Neuronal stem cell (in vitro differentiated cells): Measurements from ENCODE around the gene HOXC5.
"Not testable (repeated sequence)": the region's sequence is repeated elsewhere in the genome, so short reads cannot be mapped to it uniquely, and the experiment has no call there.

Experiments
- DNase-seq: peaks from one replicate; pipeline ENCODE4 v3.0.0-alpha.2; 2013; ENCODE audit warnings: low spot score
- H2AFZ ChIP-seq: one replicate; pipeline ENCODE4 v1.6.1; 2013; ENCODE audit warnings: mild to moderate bottlenecking, low read length, inconsistent platforms
- H2AK5ac ChIP-seq: 2 replicates; pipeline ENCODE4 v1.6.1; 2013; ENCODE audit warnings: low read depth, mild to moderate bottlenecking, inconsistent platforms, low read length, moderate library complexity, mixed read lengths
- H2BK120ac ChIP-seq: 2 replicates; pipeline ENCODE4 v1.6.1; 2013; ENCODE audit warnings: low read depth, mild to moderate bottlenecking, inconsistent platforms, low read length, moderate library complexity, mixed read lengths
- H2BK12ac ChIP-seq: one replicate; pipeline ENCODE4 v1.6.1; 2013; ENCODE audit warnings: low read length, inconsistent platforms
- H2BK15ac ChIP-seq: 2 replicates; pipeline ENCODE4 v1.6.1; 2013; ENCODE audit warnings: mild to moderate bottlenecking, low read length, inconsistent platforms, mixed read lengths
- H2BK5ac ChIP-seq: one replicate; pipeline ENCODE4 v1.6.1; 2013; ENCODE audit warnings: inconsistent platforms, mild to moderate bottlenecking, low read length, moderate library complexity
- H3K14ac ChIP-seq: one replicate; pipeline ENCODE4 v1.6.1; 2013; ENCODE audit warnings: low read length, inconsistent platforms
- H3K18ac ChIP-seq: 2 replicates; pipeline ENCODE4 v1.6.1; 2013; ENCODE audit warnings: low read length, inconsistent platforms
- H3K23ac ChIP-seq: 2 replicates; pipeline ENCODE4 v1.6.1; 2013; ENCODE audit warnings: low read depth, mild to moderate bottlenecking, mixed read lengths, low read length, inconsistent platforms; ENCODE audit not compliant: poor library complexity
- H3K27ac ChIP-seq: replicated peaks from 3 replicates; pipeline ENCODE4 v1.5.1; 2013; ENCODE audit warnings: low read length, inconsistent platforms
- H3K27me3 ChIP-seq, 3 experiments: 2 replicates each; pipeline ENCODE4 v1.6.1; 2013; ENCODE audit warnings: low read length in 3 of 3, mild to moderate bottlenecking in 2 of 3, inconsistent platforms in 1 of 3, low read depth in 1 of 3, mixed read lengths in 1 of 3, moderate library complexity in 1 of 3; ENCODE audit not compliant: control insufficient read depth in 3 of 3, insufficient read depth in 3 of 3
- H3K36me3 ChIP-seq, 2 donors: replicated peaks in 1 of 2; 2 replicates each; pipeline ENCODE4 v1.6.1; 2013; ENCODE audit warnings: low read length in 2 of 2; ENCODE audit not compliant: control insufficient read depth in 2 of 2, insufficient read depth in 2 of 2
- H3K4ac ChIP-seq: 2 replicates; pipeline ENCODE4 v1.6.1; 2013; ENCODE audit warnings: inconsistent platforms, mild to moderate bottlenecking, low read length, moderate library complexity
- H3K4me1 ChIP-seq, 2 donors: 1 replicate in 1 of 2; 2 replicates in 1 of 2; pipeline ENCODE4 v1.6.1; 2013; ENCODE audit warnings: low read length in 2 of 2, low read depth in 1 of 2; ENCODE audit not compliant: control insufficient read depth in 2 of 2, insufficient read depth in 1 of 2
- H3K4me2 ChIP-seq: one replicate; pipeline ENCODE4 v1.6.1; 2013; ENCODE audit warnings: mild to moderate bottlenecking, low read length, inconsistent platforms; ENCODE audit not compliant: insufficient read depth, poor library complexity, severe bottlenecking
- H3K4me3 ChIP-seq, 2 donors: 2 replicates each; pipeline ENCODE4 v1.5.1; 2013; ENCODE audit warnings: low read length in 2 of 2, mild to moderate bottlenecking in 2 of 2, inconsistent platforms in 1 of 2, moderate library complexity in 1 of 2
- H3K79me1 ChIP-seq: one replicate; pipeline ENCODE4 v1.6.1; 2013; ENCODE audit warnings: low read depth, mild to moderate bottlenecking, inconsistent platforms, low read length, moderate library complexity
- H3K9ac ChIP-seq: one replicate; pipeline ENCODE4 v1.6.1; 2013; ENCODE audit warnings: mild to moderate bottlenecking, low read depth, low read length, inconsistent platforms; ENCODE audit not compliant: poor library complexity
- H3K9me3 ChIP-seq, 2 donors: replicated peaks in 1 of 2; 2 replicates each; pipeline versions ENCODE3 to v1.6.1; 2013; ENCODE audit warnings: low read length in 2 of 2, mild to moderate bottlenecking in 2 of 2, inconsistent platforms in 1 of 2, low read depth in 1 of 2, mixed read lengths in 1 of 2, moderate library complexity in 1 of 2; ENCODE audit not compliant: control insufficient read depth in 2 of 2, insufficient read depth in 1 of 2
- H4K8ac ChIP-seq: one replicate; pipeline ENCODE4 v1.6.1; 2013; ENCODE audit warnings: low read depth, mild to moderate bottlenecking, inconsistent platforms, low read length, moderate library complexity
- H4K91ac ChIP-seq: one replicate; pipeline ENCODE4 v1.6.1; 2013; ENCODE audit warnings: low read length, low read depth, mild to moderate bottlenecking, inconsistent platforms; ENCODE audit not compliant: poor library complexity
- WGBS, 2 donors: extraction: QIAGEN DNeasy Blood & Tissue Kit; methylation state at CpG; one replicate each; pipeline ENCODE4 v1.1.7; 2013; ENCODE audit warnings: missing lambda C conversion rate in 2 of 2, mixed read lengths in 1 of 2; ENCODE audit not compliant: insufficient read length in 2 of 2, insufficient replicate concordance in 1 of 2; ENCODE audit errors: extremely low coverage in 2 of 2; 5-methylcytosine and 5-hydroxymethylcytosine counted together

The HOXC5 gene

GRCh38 chr12:54079115-54079514 is 46.3 kb downstream of the HOXC5 start:
- H2AK5ac ChIP-seq, H3K27ac ChIP-seq, H2BK12ac ChIP-seq, H3K79me1 ChIP-seq, H3K4me3 ChIP-seq, H3K23ac ChIP-seq, H2BK15ac ChIP-seq, H3K18ac ChIP-seq, H3K9me3 ChIP-seq, H4K8ac ChIP-seq, H3K14ac ChIP-seq, H3K4ac ChIP-seq, H2BK120ac ChIP-seq, H2AFZ ChIP-seq, H3K36me3 ChIP-seq, H2BK5ac ChIP-seq, DNase-seq, H3K4me1 ChIP-seq, H4K91ac ChIP-seq, H3K4me2 ChIP-seq, H3K9ac ChIP-seq: not testable (repeated sequence)
- no CpG with 5 or more reads among the region's 9 CpGs for WGBS, 2 donors
- H3K27me3 ChIP-seq = peaks cover 7 to 86% (median 74%) of the 10 kb centered on the region in 3 experiments

DNA sequence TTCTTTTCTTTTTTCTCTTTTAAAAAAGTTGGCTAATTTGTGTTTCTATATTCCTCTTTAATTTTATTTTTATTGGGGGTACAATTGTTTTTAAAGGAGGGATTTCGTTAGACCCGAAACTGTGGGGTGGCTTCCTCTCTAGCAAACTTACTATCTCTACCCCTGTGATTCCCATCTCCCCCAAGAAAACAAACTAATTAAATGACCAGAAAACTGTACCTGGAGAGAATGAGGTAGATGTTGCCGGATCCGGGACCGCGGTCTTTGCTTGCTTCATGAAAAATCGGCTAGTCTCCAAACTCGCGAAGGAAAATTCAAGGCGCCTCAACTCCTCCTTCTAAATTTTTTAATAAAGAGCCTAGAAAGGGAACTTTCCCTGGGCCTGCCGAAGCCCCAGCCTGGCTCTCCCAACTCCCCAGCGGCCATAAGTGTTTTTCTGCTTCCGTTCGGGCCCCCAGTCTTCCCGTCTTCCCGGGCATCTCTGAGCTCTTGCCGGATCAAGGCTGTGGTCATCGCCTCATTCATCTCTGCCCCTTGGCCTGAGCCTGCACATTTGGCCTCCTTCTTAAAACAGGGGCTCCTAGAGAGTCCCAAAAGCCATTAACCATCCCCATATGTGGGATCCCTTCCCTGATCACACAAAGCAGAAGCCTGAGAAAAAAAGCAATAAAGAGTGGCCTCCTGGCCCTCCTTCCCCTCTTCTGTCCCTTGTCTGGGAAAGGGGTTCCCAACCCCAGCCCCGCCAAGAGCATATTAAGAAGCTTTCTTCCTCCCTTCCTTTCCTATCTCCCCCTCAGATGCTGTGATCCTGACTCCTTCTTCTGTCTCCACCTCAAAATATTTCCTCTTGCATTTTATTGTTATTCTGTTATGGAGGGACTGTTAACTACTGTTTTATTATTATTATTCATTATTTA is 47.4 kb downstream of the HOXC5 start:
- not testable (repeated sequence) for H2AK5ac ChIP-seq, H3K4ac ChIP-seq, H4K91ac ChIP-seq, H4K8ac ChIP-seq, H3K14ac ChIP-seq, DNase-seq, H2BK120ac ChIP-seq, H3K4me3 ChIP-seq, H2BK15ac ChIP-seq, H3K27ac ChIP-seq, H3K18ac ChIP-seq, H2AFZ ChIP-seq, H3K36me3 ChIP-seq, H3K4me1 ChIP-seq, H3K9me3 ChIP-seq, H2BK5ac ChIP-seq, H3K79me1 ChIP-seq, H3K4me2 ChIP-seq, H2BK12ac ChIP-seq, H3K9ac ChIP-seq, H3K23ac ChIP-seq
- no CpG with 5 or more reads among the region's 19 CpGs for WGBS, 2 donors
- peaks cover 7 to 88% (median 81%) of the 10 kb centered on the region in 3 experiments for H3K27me3 ChIP-seq

- WGBS, 2 donors = no CpG with 5 or more reads among the region's 16 CpGs
- not testable (repeated sequence) for H3K27ac ChIP-seq
- H3K27me3 ChIP-seq = peaks cover 7 to 84% (median 81%) of the 10 kb centered on the region in 3 experiments
Observed at GRCh38 chr12:54081053-54081514, 48.2 kb downstream of the HOXC5 start.

GRCh38 chr12:54081581-54082396 is 48.9 kb downstream of the HOXC5 start:
- not testable (repeated sequence) for H4K91ac ChIP-seq, H3K14ac ChIP-seq, H3K23ac ChIP-seq, H3K18ac ChIP-seq, H3K36me3 ChIP-seq, H3K4me2 ChIP-seq, H3K4me3 ChIP-seq, H2AFZ ChIP-seq, H3K9ac ChIP-seq, H2BK120ac ChIP-seq, H2BK5ac ChIP-seq, H3K9me3 ChIP-seq, H2BK15ac ChIP-seq, H3K4me1 ChIP-seq, H3K27ac ChIP-seq, H3K4ac ChIP-seq, DNase-seq, H4K8ac ChIP-seq, H3K79me1 ChIP-seq, H2AK5ac ChIP-seq, H2BK12ac ChIP-seq
- H3K27me3 ChIP-seq = peaks cover 7 to 84% (median 81%) of the 10 kb centered on the region in 3 experiments
- no CpG with 5 or more reads among the region's 35 CpGs for WGBS, 2 donors

More at GRCh38 chr12:54081053-54081514, 48.2 kb downstream of the HOXC5 start:
- not testable (repeated sequence) for H4K91ac ChIP-seq, H3K4me3 ChIP-seq, DNase-seq, H3K36me3 ChIP-seq, H3K4ac ChIP-seq, H3K14ac ChIP-seq, H3K23ac ChIP-seq, H3K9me3 ChIP-seq, H2BK5ac ChIP-seq, H2AK5ac ChIP-seq, H2BK12ac ChIP-seq, H2BK15ac ChIP-seq, H3K79me1 ChIP-seq, H2BK120ac ChIP-seq, H3K9ac ChIP-seq, H4K8ac ChIP-seq, H3K4me2 ChIP-seq, H3K4me1 ChIP-seq, H2AFZ ChIP-seq, H3K18ac ChIP-seq
